NOMO-1 treated with dmso at 0.1 percent for 144 hours (cell line): Measurements from ENCODE around the gene GABRG2.
"Not testable (repeated sequence)": the region's sequence is repeated elsewhere in the genome, so short reads cannot be mapped to it uniquely, and the experiment has no call there.

Source experiments
- DNase-seq: peaks from one replicate; lab custom pipeline; 2025; ENCODE audit not compliant: unreplicated experiment; lab: John Stamatoyannopoulos, UW

Gene GABRG2

GRCh38 chr5:162067655-162068411, at the start of gene GABRG2:
TSS of gene GABRG2 (plus strand) at chr5:162067773. CDS start at chr5:162068000, 227 bp downstream.
- DNase-seq, result no peak

- no peak for DNase-seq
Observed at GRCh38 chr5:162025312-162025711, 42.3 kb upstream of the GABRG2 start.

- DNase-seq, result no peak
Observed at GRCh38 chr5:162026803-162027202, 40.8 kb upstream of the GABRG2 start.

GRCh38 chr5:162037431-162037830, 30.1 kb upstream of the GABRG2 start:
- DNase-seq, result no peak

- no peak for DNase-seq
Observed at GRCh38 chr5:162047279-162047678, 20.3 kb upstream of the GABRG2 start.

- DNase-seq, result no peak
Observed at GRCh38 chr5:162052676-162053075, 14.9 kb upstream of the GABRG2 start.

- DNase-seq, result not testable (repeated sequence)
Observed at GRCh38 chr5:162055095-162055494, 12.5 kb upstream of the GABRG2 start.

- DNase-seq, result no peak
Observed at GRCh38 chr5:162067162-162067561, 411 bp upstream of the GABRG2 start.

- DNase-seq, result no peak
Observed at GRCh38 chr5:162068412-162068811, 839 bp downstream of the GABRG2 start.

GRCh38 chr5:162068936-162069335, 1.4 kb downstream of the GABRG2 start:
- DNase-seq, result no peak

GRCh38 chr5:162078805-162079204, 11.2 kb downstream of the GABRG2 start:
- no peak for DNase-seq

GRCh38 chr5:162091336-162091735, 23.8 kb downstream of the GABRG2 start:
- DNase-seq, result no peak

- no peak for DNase-seq
Observed at GRCh38 chr5:162096448-162096847, 28.9 kb downstream of the GABRG2 start.

- no peak for DNase-seq
Observed at GRCh38 chr5:162107591-162107990, 40.0 kb downstream of the GABRG2 start.

- DNase-seq, result no peak
Observed at GRCh38 chr5:162119801-162120200, 52.2 kb downstream of the GABRG2 start.

GRCh38 chr5:162128117-162128516, 60.5 kb downstream of the GABRG2 start:
- DNase-seq, result no peak

GRCh38 chr5:162132348-162132747, 64.8 kb downstream of the GABRG2 start:
- no peak for DNase-seq

- DNase-seq, result no peak
Observed at GRCh38 chr5:162139190-162139589, 71.6 kb downstream of the GABRG2 start.

- DNase-seq, result no peak
Observed at GRCh38 chr5:162154242-162154641, 86.7 kb downstream of the GABRG2 start.

GRCh38 chr5:162160401-162160800, 92.8 kb downstream of the GABRG2 start:
- no peak for DNase-seq

GRCh38 chr5:162163663-162164062, 96.1 kb downstream of the GABRG2 start:
- no peak for DNase-seq

- DNase-seq, result peak; percentile 36
Observed at GRCh38 chr5:162174358-162174974, 106.9 kb downstream of the GABRG2 start.

- no peak for DNase-seq
Observed at GRCh38 chr5:162187371-162187770, 119.8 kb downstream of the GABRG2 start.
